ENCODE results near the gene FGF22. TPM values are rescaled to one million over a fixed set of nuclear protein-coding genes. Genes with fewer than 3 reads are reported as not detected.

The FGF22 gene
- total and polyA plus RNA-seq, 9 donors: 0.23 to 4.4 (median 2.3) TPM; not detected in 1

DNA sequence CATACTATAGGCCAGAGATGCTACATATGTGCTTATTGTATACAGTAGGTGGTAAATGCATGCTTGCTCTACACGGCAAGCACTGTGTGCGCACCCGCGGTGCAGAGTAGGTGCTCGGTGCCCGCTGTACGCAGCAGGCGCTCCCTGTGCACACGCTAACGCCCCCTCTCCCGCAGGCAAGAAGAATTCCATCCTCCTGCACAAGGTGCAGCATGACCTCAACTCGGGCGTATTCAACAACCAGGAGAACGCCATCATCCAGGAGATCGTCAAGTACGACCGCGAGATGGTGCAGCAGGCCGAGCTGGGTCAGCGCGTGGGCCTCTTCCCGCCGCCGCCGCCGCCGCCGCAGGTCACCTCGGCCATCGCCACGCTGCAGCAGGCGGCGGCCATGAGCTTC is 24.1 kb upstream of the FGF22 start:
- intact Hi-C loops (cut with DNase I): no loop called here
- H3K4me3 ChIP-seq: no peak overlapping the region
- TF ChIP-seq, protein P1, sequence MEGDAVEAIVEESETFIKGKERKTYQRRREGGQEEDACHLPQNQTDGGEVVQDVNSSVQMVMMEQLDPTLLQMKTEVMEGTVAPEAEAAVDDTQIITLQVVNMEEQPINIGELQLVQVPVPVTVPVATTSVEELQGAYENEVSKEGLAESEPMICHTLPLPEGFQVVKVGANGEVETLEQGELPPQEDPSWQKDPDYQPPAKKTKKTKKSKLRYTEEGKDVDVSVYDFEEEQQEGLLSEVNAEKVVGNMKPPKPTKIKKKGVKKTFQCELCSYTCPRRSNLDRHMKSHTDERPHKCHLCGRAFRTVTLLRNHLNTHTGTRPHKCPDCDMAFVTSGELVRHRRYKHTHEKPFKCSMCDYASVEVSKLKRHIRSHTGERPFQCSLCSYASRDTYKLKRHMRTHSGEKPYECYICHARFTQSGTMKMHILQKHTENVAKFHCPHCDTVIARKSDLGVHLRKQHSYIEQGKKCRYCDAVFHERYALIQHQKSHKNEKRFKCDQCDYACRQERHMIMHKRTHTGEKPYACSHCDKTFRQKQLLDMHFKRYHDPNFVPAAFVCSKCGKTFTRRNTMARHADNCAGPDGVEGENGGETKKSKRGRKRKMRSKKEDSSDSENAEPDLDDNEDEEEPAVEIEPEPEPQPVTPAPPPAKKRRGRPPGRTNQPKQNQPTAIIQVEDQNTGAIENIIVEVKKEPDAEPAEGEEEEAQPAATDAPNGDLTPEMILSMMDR (IDR thresholded peaks at IDR 0.05): no peak
- no peak for TF ChIP-seq POLR2A (IDR thresholded peaks at IDR 0.05)
- TF ChIP-seq EP300 (IDR thresholded peaks at IDR 0.05): no peak

DNA sequence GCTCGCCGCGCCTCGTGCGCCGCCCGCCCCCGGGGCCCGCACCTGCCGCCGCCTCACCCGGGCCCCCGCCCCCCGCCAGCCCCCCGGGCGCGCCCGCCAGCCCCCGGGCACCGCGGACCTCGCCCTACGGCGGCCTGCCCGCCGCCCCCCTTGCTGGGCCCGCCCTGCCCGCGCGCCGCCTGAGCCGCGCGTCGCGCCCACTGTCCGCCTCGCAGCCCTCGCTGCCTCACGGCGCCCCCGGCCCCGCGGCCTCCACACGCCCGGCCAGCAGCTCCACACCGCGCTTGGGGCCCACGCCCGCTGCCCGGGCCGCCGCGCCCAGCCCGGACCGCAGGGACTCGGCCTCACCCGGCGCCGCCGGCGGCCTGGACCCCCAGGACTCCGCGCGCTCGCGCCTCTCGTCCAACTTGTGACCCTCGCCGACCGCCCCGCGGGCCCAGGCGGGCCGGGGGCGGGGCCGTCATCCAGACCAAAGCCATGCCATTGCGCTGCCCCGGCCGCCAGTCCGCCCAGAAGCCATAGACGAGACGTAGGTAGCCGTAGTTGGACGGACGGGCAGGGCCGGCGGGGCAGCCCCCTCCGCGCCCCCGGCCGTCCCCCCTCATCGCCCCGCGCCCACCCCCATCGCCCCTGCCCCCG is 23.5 kb upstream of the FGF22 start:
- H3K36me3 ChIP-seq: no peaks in the 10 kb centered on the region
- no peaks in the 10 kb centered on the region for H3K27me3 ChIP-seq
- TF ChIP-seq POLR2A (IDR thresholded peaks at IDR 0.05): no peak
- TF ChIP-seq, protein P1 (IDR thresholded peaks at IDR 0.05): no peak
- TF ChIP-seq EP300 (IDR thresholded peaks at IDR 0.05): no peak
- H3K4me3 ChIP-seq: no peak overlapping the region
- 9 to 22% (median 13%) methylated on average over 40 to 78 of the region's 97 CpGs for WGBS, 3 donors
- no peak for DNase-seq
- H3K4me1 ChIP-seq (ENCODE audit: insufficient read depth): peaks cover 3% of the 10 kb centered on the region
- H3K27ac ChIP-seq: no peak overlapping the region
- no peaks in the 10 kb centered on the region for H3K9me3 ChIP-seq
- intact Hi-C loops (cut with DNase I): no loop called here

More for the DNA sequence above, 24.1 kb upstream of the FGF22 start:
- no peak for DNase-seq
- WGBS, 3 donors: 21 to 30% (median 23%) methylated on average over 27 to 33 of the region's 33 CpGs
- Histone ChIP-seq H3K9me3 (no peaks in the 10 kb centered on the region), H3K36me3 (no peaks in the 10 kb centered on the region), H3K27me3 (no peaks in the 10 kb centered on the region), H3K27ac (no peak overlapping the region), H3K4me1 (ENCODE audit: insufficient read depth) (peaks cover 5% of the 10 kb centered on the region)

DNA sequence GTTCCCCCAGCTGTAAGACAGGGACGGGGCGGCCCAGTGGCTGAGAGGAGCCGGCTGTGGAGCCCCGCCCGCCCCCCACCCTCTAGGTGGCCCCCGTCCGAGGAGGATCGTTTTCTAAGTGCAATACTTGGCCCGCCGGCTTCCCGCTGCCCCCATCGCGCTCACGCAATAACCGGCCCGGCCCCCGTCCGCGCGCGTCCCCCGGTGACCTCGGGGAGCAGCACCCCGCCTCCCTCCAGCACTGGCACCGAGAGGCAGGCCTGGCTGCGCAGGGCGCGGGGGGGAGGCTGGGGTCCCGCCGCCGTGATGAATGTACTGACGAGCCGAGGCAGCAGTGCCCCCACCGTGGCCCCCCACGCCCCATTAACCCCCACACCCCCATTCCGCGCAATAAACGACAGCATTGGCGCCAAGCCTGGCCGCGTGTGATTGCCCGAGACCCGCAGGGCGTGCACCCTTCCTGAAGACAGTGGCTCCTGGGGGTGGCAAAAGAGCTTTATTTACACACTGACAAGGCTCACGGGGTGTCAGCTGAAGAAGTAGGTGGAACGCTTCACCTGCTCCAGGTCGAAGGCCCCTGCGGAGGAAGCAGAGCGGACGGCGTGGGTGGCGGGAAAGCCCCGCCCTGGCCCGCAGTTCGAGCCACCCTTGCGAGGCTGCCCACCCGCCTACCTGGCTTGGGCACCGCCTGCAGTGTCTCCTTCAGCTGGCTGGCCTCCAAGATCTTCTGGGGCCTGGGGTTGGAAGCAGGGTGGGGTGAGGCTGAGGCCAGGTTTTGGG is 22.7 kb upstream of the FGF22 start:
- intact Hi-C loops (cut with DNase I): no loop called here
- H3K36me3 ChIP-seq: no peaks in the 10 kb centered on the region
- DNase-seq: no peak

DNA sequence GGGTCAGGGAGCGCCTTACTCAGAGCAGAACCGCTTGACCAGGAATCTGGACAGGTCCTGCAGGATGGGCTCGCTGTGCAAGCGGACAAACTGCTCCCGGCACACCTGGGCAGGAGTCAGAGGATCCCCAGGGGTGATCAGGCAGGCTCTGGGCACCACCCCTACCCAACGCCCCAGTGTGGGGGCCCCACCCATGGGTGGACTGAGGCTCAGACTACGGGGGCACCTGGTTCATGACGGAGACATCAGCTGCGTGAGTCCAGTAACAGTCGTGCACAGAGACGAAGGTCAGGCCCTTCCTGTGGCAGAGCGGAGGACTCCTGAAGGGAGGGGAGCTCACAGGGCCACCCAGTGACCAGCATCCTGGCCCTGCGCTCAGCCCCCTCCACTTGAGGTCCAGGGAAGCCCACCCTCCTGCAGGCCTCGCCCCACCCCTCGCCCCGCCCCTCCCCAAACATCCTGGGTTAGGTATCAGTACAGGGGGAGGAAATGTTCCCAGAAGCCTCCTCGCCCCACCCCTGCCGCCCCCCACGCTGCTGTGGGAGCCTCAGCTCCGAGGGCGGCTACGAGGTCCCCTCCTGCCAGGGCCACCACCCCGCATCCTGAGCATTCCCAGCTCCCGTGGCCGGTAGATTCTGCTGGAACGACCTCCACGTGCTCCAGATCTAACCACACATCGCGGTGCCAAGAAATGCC is 22.0 kb upstream of the FGF22 start:
- Histone ChIP-seq H3K9me3 (no peaks in the 10 kb centered on the region), H3K36me3 (no peaks in the 10 kb centered on the region), H3K4me1 (ENCODE audit: insufficient read depth) (peaks cover 3% of the 10 kb centered on the region), H3K4me3 (no peak overlapping the region), H3K27me3 (no peaks in the 10 kb centered on the region), H3K27ac (no peak overlapping the region)
- WGBS, 3 donors: 85 to 90% (median 89%) methylated on average over 27 to 29 of the region's 29 CpGs
- no peak for DNase-seq
- no peak for TF ChIP-seq POLR2A (IDR thresholded peaks at IDR 0.05)
- no peak for TF ChIP-seq EP300 (IDR thresholded peaks at IDR 0.05)
- TF ChIP-seq, protein P1 (IDR thresholded peaks at IDR 0.05): no peak
- intact Hi-C loops (cut with DNase I): no loop called here

More for the DNA sequence above, 22.7 kb upstream of the FGF22 start:
- H3K27ac ChIP-seq: no peak overlapping the region
- H3K27me3 ChIP-seq: no peaks in the 10 kb centered on the region
- 83 to 93% (median 86%) methylated on average over 32 to 58 of the region's 58 CpGs for WGBS, 3 donors
- no peak for TF ChIP-seq EP300 (IDR thresholded peaks at IDR 0.05)
- no peak for TF ChIP-seq POLR2A (IDR thresholded peaks at IDR 0.05)
- TF ChIP-seq, protein P1 (IDR thresholded peaks at IDR 0.05): no peak
- H3K4me3 ChIP-seq: no peak overlapping the region
- H3K4me1 ChIP-seq (ENCODE audit: insufficient read depth): peaks cover 3% of the 10 kb centered on the region
- H3K9me3 ChIP-seq: no peaks in the 10 kb centered on the region

Measured in ovary (tissue), 9 donors.